GM18520 (cell line): ENCODE results near the gene MEGF8.

Source experiments
- ATAC-seq: cut with Tn5 transposase; IDR thresholded peaks from one replicate; pipeline ENCODE4 v1.9.1; 2021; ENCODE audit not compliant: unreplicated experiment

MEGF8 gene

GRCh38 chr19:42378225-42379215 lies 53.1 kb downstream of the MEGF8 start:
- no peak for ATAC-seq

- ATAC-seq, result no peak
These were observed 54.7 kb downstream of the MEGF8 start for GRCh38 chr19:42380155-42380554.

DNA sequence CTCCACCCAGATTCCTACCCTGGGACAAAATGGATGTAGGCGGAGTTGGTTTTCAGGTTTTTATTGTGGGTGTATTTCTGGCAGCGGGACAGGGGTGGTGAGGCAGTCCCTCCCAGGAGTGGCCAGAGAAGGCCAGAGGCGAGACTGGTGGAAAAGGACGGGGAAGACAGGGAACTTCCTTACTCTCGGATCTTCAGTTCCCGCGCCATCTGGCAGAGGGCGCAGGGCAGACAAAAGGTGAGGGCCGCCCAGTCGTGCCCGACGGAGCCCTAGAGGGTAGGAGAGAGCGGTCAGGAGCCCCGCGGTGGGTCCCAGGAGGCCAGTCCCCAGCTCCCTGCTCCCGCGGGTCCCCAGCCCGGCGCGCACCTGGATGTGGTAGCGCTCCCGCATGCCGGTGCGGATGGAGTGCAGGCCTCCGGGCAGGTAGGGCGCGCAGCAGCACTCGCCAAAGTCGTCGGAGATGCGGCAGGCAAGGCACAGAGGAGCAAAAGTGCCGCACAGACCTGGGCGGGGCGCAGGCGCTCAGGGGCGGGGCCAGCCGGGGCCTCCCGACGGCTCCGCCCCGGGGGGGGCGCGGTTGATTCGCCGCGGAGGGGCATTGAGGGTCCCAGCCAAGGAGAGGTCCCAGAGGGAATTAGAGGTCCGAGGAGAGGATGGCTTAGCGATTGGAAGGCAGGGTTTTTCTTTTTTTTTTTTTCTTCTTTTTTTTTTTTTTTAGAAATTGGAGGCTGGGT lies 61.7 kb downstream of the MEGF8 start:
- no peak for ATAC-seq

- ATAC-seq, result no peak
These were observed 63.5 kb downstream of the MEGF8 start for GRCh38 chr19:42388851-42389489.

DNA sequence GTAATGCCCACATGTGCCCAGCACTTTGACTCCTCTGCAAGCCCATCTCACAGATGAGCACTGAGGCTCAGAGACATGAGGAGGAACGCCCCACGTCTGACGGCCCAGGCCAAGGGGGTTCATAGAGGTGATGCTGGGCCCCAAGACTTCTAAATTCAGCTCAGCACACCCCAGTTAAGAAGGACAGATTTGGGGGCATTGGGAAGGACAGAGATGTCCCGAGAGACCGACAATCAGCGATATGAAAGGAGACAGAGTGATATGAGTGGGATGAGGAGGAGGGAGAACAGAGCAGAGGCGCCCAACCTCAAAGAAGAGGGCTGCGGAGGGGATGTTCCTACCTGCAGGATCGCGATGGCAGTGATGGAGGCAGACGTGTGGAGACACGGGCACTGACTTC lies 64.5 kb downstream of the MEGF8 start, which contains the start of gene CNFN:
Gene CNFN, minus strand, starts transcription at position 399 of the 400 bp plus-strand sequence. CDS start 1,260 bp downstream, outside the sequence.
- ATAC-seq, result no peak

GRCh38 chr19:42392165-42392564 lies 66.7 kb downstream of the MEGF8 start:
- ATAC-seq, result no peak

- no peak for ATAC-seq
These were observed 69.3 kb downstream of the MEGF8 start for GRCh38 chr19:42394751-42395150.

GRCh38 chr19:42396381-42397262 lies 71.2 kb downstream of the MEGF8 start:
- peak; percentile 95 for ATAC-seq

- ATAC-seq, result no peak
These were observed 72.1 kb downstream of the MEGF8 start for GRCh38 chr19:42397263-42398166.

GRCh38 chr19:42400404-42400803 lies 75.0 kb downstream of the MEGF8 start:
- no peak for ATAC-seq

- ATAC-seq, result no peak
These were observed 76.2 kb downstream of the MEGF8 start for GRCh38 chr19:42401365-42402303.

DNA sequence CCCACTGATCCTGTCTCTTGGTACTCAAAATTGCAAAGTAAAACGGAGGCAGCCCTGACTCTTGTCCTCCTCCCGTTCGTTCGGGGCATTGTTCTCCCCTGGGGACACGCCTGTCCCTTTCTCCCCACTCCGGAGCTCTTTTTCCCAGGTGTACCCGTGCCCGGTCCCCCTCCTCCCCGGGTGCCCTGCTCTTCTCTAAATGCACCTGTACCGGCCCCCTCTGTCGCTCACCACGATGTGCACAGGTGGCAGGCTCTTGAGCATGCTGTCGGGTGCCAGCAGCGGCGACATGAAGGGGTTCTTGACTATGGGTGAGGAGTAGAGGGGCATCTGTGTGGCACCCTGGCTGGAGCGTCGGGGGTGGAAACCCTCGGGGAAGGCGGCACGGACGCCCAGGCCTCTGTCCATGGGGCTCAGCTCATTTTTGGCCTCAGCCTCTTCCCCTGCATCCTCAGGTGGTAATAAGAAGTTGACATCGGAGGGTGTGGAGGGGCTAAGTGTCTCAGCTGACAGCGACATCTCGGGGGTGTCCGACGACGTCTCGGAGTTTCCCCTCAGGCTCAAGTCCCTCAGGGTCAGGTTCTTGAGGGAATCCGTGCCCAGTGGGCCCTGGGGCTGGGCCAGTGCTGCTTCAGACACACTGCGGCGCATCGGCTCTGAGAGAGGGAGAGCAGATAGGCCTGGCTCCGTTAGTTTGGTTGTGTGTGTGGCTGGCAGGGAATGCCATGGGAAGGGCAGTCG lies 77.1 kb downstream of the MEGF8 start:
- ATAC-seq, result no peak

GRCh38 chr19:42403586-42403985 lies 78.2 kb downstream of the MEGF8 start:
- no peak for ATAC-seq

DNA sequence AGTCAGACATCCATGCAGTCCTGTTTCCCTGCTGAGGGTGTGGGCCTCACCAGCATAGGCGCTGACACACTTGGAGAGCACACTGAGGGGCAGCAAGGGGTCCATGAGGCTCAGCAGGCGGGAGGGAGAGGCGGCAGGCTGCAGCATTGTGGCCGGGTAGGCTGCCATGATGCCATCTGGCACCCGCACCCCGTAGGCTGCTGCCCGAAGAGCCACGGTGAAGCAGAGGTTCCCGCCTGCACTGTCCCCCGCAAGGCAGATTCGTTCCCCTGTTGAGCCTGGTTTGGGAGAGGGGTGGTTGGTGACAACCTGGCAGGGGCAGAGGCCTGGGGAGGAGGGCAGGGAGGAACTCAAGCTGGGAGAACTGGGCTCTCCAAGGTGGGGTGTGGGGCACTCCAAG lies 80.7 kb downstream of the MEGF8 start:
- no peak for ATAC-seq

DNA sequence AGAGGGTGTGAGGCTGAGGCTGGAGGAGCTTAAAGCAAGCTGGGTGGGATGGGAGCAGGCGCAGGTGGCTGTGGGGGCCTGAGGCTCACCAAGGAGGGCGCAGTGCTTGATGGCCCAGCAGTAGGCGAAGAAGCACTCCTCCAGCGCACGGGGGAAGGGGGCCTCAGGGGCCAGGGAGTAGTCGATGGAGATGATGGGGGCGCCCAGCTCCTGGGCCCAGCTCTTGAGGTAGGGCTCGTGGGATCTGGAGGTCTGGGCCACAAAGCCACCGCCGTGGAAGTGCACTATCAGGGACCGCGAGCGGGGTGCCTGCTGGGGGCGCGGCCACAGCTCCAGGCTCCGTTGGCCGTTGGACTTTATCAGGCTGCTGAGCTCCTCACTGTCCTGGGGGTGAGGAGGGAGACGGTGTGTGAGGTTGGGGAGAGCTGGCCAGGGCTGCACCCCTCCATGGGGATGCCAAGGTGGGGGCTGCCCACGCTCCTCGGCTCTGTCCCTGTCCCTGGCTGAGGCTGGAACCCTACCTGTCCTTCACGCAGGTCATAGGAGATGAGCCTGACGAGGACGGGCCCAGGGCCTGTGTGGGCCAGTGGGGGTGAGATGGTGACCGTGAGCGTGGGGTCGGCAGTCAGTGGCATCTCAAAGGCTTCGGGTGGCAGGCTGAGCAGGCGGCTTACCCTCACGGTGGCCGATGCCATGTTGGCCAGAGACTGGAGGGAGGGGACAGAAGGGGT lies 81.8 kb downstream of the MEGF8 start:
- no peak for ATAC-seq

DNA sequence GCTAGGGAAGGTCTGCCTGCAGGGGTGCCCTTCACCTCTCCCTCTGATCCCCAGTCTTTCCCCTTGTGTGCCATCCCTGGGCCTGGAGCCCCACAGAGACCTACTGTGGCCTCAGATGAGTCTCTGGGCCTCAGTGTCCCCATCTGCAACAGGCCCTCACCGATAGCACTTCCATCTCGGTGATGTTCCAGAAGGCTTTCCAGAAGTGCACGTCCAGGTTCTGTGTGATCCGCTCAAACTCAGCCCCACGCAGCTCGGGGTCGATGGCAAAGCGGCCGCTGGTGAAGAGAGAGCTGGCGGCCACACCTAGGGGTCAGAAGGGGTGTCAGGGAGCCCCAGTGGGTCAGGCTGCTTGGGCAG lies 82.4 kb downstream of the MEGF8 start:
- no peak for ATAC-seq

DNA sequence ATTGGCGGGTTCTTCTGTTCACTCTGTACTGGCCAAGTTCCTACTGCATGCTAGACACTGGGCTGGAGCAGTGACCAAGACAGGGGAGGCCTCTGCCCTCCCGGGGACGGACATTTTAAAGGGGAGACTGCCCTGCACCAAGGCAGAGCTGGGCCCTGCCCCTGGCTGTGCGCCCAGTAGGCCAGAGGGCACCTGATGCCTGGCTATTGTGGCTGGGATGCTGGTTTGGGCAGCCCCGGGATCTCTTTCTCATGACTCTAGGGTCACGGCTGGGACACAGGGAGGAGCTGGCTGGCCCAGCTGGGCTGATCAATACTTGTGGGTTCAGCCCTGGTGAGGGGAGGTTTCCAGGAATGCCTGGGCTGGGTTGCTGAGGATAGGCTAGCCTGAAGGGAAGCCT lies 84.0 kb downstream of the MEGF8 start:
- ATAC-seq, result no peak
